ENCODE measurements around the gene EPHA4. TPM values are rescaled to one million over a fixed set of nuclear protein-coding genes. Genes with fewer than 3 reads are reported as not detected.

Gene EPHA4
- total and polyA plus RNA-seq, 2 of the 4 experiments (the other 2 are of a cell fraction): 36.9 to 132 TPM

- Histone ChIP-seq H4K5ac (ENCODE audit: low read depth, low read length) (no peak overlapping the region), H3K9ac (ENCODE audit: low read depth, low read length) (no peak overlapping the region), H2BK120ac (ENCODE audit: low read depth, low read length) (no peak overlapping the region), H4K20me1 (ENCODE audit: insufficient read depth, low read length) (no peaks in the 10 kb centered on the region), H4K8ac (ENCODE audit: low read depth in 2 of 2, low read length in 2 of 2) (no peak overlapping the region), H3K4me3 (ENCODE audit: insufficient read depth, low read depth, low read length) (no peak overlapping the region), H3K56ac (ENCODE audit: extremely low read depth, insufficient read depth, low read length) (no peak overlapping the region), H3K18ac (ENCODE audit: low read depth, low read length) (no peak overlapping the region), H2AK9ac (replicated peaks; ENCODE audit: low read depth, low read length, poor library complexity) (no peak overlapping the region), H2AFZ (replicated peaks; ENCODE audit: low read length, poor library complexity) (no peak overlapping the region), H3K23ac (ENCODE audit: low read depth, low read length) (no peak overlapping the region), H3K4me1 (ENCODE audit: control insufficient read depth, insufficient read depth, low read length) (no peaks in the 10 kb centered on the region), H3K14ac (replicated peaks; ENCODE audit: low read depth, low read length) (no peak overlapping the region), H3K36me3 (ENCODE audit: control insufficient read depth, insufficient read depth, low read length) (no peaks in the 10 kb centered on the region), H2BK20ac (ENCODE audit: low read depth, low read length) (no peak overlapping the region), H2BK15ac (ENCODE audit: low read depth, low read length) (no peak overlapping the region), H3K9me1 (ENCODE audit: insufficient read depth, low read length) (no peaks in the 10 kb centered on the region), H3K27me3 (ENCODE audit: control insufficient read depth, insufficient read depth, low read length) (no peaks in the 10 kb centered on the region), H2AK5ac (ENCODE audit: low read depth, low read length) (no peak overlapping the region), H3K27ac (ENCODE audit: insufficient read depth, low read length) (no peak overlapping the region), H3K4ac (ENCODE audit: low read depth, low read length) (no peak overlapping the region), H3K9me3 (ENCODE audit: control insufficient read depth, insufficient read depth, low read length) (no peaks in the 10 kb centered on the region), H2BK5ac (ENCODE audit: low read depth, low read length, poor library complexity, severe bottlenecking) (no peak overlapping the region), H4K91ac (ENCODE audit: insufficient read depth, low read depth, low read length) (no peak overlapping the region), H3K79me1 (ENCODE audit: low read depth in 1 of 2, low read length in 2 of 2) (no peaks in the 10 kb centered on the region), H3K4me2 (ENCODE audit: low read depth, low read length) (no peak overlapping the region)
- dilution Hi-C loops (cut with HindIII; ENCODE audit: low sequenced_read_pairs, unreplicated experiment): no loop called here
- WGBS, 2 experiments (ENCODE audit: extremely low coverage in 2 of 2, insufficient read length in 1 of 2): no CpG with 5 or more reads among the region's 5 CpGs
- CTCF ChIA-PET: no interaction called here
- POLR2A ChIA-PET (ENCODE audit: unreplicated experiment): no interaction called here
- in situ Hi-C loops (cut with MboI; ENCODE audit: low sequenced_read_pairs): no loop called here
- BruUV-seq (replicated peaks): no TSS peak
- TF ChIP-seq FOS (IDR thresholded peaks at IDR 0.05; ENCODE audit: low read depth, low read length) (no peak), USF2 (IDR thresholded peaks at IDR 0.05; ENCODE audit: low read depth, low read length) (no peak), CHD1 (IDR thresholded peaks at IDR 0.05; ENCODE audit: low read depth, low read length) (no peak), RCOR1 (IDR thresholded peaks at IDR 0.05; ENCODE audit: insufficient replicate concordance, low read length) (no peak), POLR2A (IDR thresholded peaks at IDR 0.05; ENCODE audit: low read depth, low read length) (no peak), BHLHE40 (IDR thresholded peaks at IDR 0.05; ENCODE audit: low read depth, low read length) (no peak)
- DNase-seq: no peak
- ATAC-seq (ENCODE audit: low read depth): no peak
- intact Hi-C loops (cut with micrococcal nuclease): no loop called here
Measured at GRCh38 chr2:221389421-221389820, 182.7 kb downstream of the EPHA4 start.
